HS-5 (cell line): ENCODE results near the gene PTGES2.
A peak's percentile ranks its signal among the peaks of the same experiment; 100 is the strongest.
"Not testable (repeated sequence)": the region's sequence is repeated elsewhere in the genome, so short reads cannot be mapped to it uniquely, and the experiment has no call there.

Experiments
- DNase-seq: peaks from one replicate; pipeline ENCODE4 v3.0.0-alpha.2; 2012; ENCODE audit warnings: low read depth

PTGES2 gene

DNA sequence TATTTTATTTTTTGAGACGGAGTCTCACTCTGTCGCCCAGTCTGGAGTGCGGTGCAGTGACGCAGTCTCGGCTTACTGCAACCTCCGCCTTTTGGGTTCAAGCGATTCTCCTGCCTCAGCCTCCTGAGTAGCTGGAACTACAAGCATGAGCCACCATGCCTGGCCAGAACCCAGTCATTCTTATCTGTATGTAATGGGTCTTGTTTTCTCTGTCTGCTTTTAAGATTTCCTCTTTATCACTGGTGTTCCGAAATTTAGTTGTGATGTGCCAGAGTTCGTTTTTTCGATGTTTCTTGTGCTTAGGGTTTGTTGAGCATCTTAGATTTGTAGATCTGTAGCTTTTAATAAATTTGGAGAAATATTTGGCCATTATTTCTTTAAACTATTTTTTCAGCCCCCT is 40.3 kb downstream of the PTGES2 start:
- no peak for DNase-seq

DNA sequence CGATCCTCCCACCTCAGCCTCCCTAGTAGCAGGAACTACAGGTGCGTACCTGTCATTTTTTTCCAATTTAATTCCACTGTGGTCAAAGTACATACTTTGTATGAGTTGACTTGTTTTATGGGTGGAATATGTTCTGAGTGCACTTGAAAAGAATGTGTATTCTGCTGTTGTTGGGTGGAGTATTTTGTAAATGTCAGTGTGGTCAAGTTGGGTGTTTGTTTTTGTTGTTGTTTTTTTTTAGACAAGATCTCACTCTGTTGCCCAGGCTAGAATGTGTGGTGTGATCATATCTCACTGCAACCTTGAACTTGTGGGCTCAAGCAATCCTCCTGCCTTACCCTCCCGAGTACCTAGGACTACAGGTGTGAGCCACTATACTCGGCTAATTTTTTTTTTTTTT is 41.6 kb downstream of the PTGES2 start:
- no peak for DNase-seq

DNA sequence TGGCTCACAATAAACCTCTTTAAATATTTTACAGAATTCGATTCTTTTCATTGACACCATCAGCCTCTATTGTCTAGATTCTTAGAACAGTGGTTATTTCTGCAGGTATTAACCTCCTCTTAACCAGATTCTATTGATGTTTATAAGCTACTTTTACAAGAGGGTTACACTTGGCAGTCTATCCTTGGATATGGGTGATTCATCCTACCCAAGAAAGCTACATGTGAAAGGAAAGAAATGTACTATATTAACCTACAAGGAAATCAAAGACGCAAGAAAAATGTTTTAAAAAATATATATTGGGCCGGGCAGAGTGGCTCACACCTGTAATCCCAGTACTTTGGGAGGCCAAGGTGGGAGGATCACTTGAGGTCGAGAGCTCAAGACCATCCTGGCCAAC is 42.8 kb downstream of the PTGES2 start:
- no peak for DNase-seq

DNA sequence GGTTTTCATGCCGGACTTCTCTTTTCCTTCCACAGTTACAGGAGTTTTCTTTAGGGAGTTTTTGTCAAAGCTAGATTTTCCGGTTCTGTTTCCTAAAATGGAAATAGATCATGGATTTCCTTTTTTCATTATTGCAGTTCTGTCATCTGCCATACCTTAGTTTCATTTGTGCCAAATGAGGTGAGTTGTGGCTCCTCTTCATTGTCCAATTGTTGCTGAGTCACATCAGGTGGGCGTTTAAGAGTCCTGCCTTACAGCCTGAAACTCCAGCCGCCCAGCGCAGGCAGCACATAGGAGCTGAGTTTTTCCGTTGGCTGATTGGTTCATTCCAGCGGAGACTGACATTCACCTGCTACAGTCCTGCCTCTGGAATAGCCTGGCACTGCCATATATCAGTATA is 45.4 kb downstream of the PTGES2 start:
- DNase-seq = no peak

DNA sequence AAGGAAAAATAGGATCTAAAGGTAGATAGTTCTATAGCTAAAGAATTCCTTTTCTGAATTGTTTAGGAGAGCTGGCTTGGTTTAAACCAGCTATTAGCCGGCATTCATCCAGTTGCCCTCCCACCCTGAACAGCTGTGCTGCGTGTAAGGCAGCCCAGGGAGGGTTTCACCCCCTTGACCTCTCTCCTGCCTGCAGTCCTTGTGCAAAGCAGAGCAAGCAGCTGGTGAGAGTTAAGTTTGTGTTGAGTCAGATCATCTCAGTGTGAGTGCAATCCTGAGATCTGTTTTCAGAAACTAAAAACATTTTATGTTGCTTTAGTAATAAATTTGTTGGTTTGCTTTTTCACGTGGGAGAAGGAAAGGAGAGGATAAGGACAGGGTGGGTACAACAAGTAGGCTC is 46.5 kb downstream of the PTGES2 start:
- peak; percentile 64 for DNase-seq

DNA sequence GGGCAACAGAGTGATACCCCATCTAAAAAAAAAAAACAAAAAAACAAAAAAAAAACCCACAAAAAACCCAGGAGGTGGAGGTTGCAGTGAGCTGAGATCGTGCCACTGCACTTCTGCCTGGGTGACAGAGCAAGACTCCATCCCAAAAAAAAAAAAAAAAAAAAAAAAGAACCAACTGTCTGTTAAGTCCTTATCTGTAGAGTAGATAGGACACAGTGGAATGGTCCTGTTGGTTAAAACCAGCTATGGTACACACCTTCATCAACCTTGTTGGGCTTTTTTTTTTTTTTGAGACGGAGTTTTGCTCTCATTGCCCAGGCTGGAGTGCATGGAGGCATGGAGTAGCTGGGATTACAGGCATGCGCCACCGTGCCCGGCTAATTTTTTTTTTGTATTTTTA is 47.3 kb downstream of the PTGES2 start:
- no peak for DNase-seq

DNA sequence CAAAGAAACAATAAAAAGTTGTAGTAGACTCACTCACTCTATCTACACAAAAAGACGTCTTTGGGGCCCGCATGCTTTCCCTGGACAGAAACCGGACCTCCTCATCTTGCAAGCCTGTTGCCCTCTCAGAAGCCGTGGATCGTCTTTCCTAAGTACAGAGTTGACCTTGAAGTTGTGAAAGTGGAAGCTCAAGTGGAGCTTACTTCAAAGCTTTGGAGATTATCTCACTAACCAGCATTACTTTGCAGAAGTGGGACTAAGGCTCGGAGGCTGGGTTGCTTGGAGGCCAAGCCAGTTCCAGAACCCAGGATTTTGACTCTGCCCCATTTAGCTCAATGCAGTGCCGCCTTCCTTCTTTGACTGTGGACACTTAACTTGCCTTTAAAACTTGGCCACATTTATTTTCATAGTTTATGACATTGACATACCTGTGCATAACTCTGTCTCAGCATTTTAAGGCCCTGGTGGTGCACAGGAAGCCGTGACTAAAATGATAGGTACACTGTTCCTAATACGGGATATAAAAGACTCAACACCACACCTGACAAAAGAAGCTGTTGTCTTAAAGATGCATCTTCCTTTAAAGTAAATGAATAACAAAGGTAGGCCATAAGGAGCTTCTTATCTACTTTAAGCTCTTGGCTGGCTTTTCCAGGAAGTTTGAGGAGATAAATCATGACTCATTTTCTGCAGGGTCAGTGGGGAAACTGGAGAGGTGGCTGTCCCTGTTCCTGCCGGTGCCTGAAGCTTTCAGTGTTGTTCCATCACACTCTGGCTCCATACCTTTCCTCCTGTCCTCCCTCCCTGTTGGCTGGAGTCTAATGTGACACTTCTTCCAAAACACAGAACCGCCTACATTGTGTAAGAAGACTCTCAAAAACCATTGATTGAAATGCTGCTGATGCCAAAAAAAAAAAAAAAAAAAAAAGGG is 48.8 kb downstream of the PTGES2 start:
- no peak for DNase-seq

DNA sequence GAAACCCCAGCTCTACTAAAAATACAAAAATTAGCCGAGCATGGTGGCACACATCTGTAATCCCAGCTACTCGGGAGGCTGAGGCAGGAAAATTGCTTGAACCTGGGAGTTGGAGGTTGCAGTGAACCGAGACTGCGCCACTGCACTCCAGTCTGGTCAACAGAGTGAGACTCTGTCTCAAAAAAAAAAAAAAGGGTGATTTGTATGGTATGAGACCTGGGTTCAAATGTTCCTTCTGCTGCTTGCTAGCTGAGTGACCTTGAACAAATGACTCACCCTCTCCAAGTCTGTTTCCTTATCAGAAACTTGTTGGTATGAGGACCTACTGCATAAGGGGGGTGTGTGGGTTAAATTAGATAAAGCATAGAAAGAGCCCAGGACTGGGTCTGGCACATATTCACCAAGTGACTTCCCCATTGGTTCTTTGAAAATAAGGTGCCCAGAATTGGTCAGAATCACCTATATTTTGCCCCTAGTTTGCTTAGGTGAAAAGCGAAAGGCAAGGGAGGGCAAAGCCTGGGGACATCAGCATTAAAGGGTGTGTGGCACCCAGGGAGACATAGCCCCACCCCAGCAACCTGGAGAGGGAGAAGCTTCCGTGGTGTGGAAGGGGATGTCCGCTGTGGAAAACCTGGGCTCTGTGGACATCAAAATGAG is 49.6 kb downstream of the PTGES2 start:
- DNase-seq = no peak

DNA sequence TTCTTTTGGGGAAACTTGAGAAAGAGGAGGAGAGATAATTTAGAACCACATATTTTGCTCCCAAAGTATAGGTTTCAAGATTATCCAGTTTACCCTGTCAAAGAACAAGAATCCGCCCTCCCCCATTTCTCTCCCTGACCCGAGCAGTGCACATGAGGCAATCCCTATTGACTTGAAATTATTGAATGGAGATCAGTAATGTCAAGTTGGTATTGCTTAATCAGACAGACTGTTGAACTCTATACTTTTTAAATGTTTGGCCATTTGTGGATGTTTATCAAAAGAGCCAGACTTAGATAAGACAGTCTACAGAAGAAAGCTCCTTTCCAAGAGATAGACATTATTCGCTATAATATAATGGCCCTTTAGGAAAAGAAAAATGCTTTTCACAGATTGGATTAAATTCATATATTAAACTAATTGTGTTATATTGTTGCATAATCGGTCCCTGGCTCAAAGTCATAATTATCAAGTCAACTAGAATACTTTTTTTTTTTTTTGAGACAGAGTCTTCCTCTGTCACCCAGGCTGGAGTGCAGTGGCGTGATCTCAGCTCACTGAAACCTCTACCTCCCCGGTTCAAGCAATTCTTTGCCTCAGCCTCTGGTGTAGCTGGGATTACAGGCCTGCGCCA is 54.2 kb downstream of the PTGES2 start:
- no peak for DNase-seq

DNA sequence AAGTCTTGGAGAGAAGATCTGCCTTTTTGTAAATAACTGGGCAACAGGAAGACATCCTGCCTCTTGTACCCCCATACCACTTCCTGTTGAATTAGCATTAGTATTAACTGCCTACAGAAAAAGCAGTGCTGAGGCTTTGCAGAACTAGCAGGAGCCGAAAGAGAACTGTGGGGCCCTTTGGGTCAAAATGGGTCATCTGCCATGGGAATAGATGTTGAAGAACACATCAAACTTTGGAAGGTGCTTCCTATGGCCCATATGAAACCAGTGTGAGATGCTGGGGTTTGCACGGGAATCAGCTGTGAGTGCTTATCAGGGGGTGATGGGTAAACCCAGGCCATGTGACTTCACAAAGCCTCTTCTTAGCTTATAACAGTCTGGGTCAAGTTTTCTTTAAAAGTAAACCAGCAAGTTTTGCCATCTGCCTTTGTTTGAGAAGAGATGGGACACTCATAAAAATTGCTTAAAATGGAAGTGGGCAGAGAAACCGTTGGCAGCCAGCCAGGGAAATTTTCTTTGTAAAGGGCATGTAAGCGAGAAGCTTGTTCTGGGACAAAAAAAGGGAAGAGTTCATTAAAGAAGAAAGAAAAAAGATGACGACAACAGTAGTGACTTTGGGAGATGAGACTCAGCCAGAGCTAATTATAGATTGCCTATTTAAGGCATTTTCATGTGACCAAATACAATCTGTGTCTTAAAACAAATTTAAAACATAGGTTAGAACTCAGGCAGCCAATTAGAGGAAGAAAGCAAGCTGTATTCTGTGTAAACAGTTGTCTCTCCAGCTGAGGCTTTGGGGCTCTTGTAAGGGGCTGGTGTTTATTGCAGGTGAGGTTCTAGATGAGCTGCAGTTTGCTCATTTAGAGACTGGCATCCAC is 55.1 kb downstream of the PTGES2 start:
- no peak for DNase-seq

DNA sequence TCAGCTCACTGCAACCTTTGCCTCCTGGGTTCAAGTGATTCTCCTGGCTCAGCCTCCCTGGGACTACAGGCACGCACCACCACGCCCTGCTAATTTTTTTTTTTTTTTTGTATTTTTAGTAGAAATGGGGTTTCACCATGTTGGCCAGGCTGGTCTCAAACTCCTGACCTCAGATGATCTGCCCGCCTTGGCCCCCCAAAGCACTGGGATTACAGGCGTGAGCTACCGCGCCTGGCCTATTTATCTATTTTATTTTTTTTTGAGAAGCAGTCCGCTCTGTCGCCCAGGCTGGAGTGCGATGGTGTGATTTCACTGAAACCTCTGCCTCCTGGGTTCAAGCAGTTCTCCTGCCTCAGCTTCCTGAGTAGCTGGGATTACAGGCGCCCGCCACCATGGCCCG is 56.1 kb downstream of the PTGES2 start:
- not testable (repeated sequence) for DNase-seq

DNA sequence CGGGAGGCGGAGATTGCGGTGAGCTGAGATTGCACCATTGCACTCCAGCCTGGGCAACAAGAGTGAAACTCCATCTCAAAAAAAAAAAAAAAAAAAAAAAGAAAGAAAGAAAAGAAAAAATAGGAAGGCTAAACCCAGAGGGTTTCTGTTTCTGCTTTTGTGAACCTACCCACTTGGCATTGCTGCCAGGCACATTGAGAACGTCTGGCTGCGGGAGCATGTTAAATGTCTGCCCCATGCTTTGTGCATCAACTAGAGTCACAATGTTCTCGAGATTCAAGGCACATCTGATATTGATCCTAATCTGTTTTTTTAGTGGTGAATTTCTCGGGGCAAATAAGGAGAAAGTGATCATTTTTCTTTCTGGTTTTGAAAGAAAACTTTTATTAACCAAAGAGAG is 56.7 kb downstream of the PTGES2 start:
- no peak for DNase-seq
